ENCODE measurements around the gene LHFPL3.

The LHFPL3 gene

DNA sequence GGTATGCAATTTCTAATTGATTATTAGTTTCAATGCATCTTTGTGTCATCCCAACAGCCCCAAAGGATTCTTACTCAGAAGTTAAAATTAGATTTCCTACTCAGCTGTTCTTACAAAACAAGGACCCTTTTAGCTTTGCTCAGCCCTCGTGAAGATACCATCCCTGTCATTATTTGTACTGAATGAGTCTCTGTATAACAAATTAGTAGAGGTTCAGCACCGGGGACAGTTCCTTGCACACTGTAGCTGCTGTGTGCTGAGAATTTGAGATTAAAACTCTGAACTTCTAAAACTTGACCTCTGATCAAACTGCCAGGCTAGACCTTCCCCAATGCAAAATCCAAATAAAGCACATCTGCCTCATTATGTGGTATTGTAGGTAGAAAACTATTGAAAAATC, 299.1 kb downstream of the LHFPL3 start:
- no peak overlapping the region for H3K4me3 ChIP-seq (ENCODE audit: low read length)
- H3K9me2 ChIP-seq (replicated peaks; ENCODE audit: control insufficient read depth, low read length): no peaks in the 10 kb centered on the region
- no peaks in the 10 kb centered on the region for H4K20me1 ChIP-seq (ENCODE audit: control insufficient read depth, insufficient read depth, low read depth, low read length)
- H3K4me2 ChIP-seq (ENCODE audit: low read length): no peak overlapping the region
- no peaks in the 10 kb centered on the region for H3K36me3 ChIP-seq (ENCODE audit: control insufficient read depth, low read length)
- H3K79me2 ChIP-seq (ENCODE audit: control insufficient read depth, low read length): no peaks in the 10 kb centered on the region
- no peak for TF ChIP-seq EZH2phosphoT487 (IDR thresholded peaks at IDR 0.05; ENCODE audit: borderline replicate concordance, low read length)
- H3K27me3 ChIP-seq (ENCODE audit: control insufficient read depth, low read length): no peaks in the 10 kb centered on the region
- no peaks in the 10 kb centered on the region for H3F3A ChIP-seq (ENCODE audit: control insufficient read depth, insufficient read depth)
- H3K27ac ChIP-seq (ENCODE audit: low read depth, low read length): no peak overlapping the region
- H3K4me1 ChIP-seq (ENCODE audit: control insufficient read depth, low read length): no peaks in the 10 kb centered on the region
- no peaks in the 10 kb centered on the region for H3K9me3 ChIP-seq (ENCODE audit: control insufficient read depth, insufficient read depth, low read length)

- no peak overlapping the region for H3K4me3 ChIP-seq (ENCODE audit: low read length)
- H3K27me3 ChIP-seq (ENCODE audit: control insufficient read depth, low read length): no peaks in the 10 kb centered on the region
- TF ChIP-seq, protein P1, sequence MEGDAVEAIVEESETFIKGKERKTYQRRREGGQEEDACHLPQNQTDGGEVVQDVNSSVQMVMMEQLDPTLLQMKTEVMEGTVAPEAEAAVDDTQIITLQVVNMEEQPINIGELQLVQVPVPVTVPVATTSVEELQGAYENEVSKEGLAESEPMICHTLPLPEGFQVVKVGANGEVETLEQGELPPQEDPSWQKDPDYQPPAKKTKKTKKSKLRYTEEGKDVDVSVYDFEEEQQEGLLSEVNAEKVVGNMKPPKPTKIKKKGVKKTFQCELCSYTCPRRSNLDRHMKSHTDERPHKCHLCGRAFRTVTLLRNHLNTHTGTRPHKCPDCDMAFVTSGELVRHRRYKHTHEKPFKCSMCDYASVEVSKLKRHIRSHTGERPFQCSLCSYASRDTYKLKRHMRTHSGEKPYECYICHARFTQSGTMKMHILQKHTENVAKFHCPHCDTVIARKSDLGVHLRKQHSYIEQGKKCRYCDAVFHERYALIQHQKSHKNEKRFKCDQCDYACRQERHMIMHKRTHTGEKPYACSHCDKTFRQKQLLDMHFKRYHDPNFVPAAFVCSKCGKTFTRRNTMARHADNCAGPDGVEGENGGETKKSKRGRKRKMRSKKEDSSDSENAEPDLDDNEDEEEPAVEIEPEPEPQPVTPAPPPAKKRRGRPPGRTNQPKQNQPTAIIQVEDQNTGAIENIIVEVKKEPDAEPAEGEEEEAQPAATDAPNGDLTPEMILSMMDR (IDR thresholded peaks at IDR 0.05; ENCODE audit: low read depth, low read length, poor library complexity, severe bottlenecking): no peak
- no peak for TF ChIP-seq EZH2phosphoT487 (IDR thresholded peaks at IDR 0.05; ENCODE audit: borderline replicate concordance, low read length)
- no peaks in the 10 kb centered on the region for H3K9me3 ChIP-seq (ENCODE audit: control insufficient read depth, insufficient read depth, low read length)
- no peaks in the 10 kb centered on the region for H3K4me1 ChIP-seq (ENCODE audit: control insufficient read depth, low read length)
- H4K20me1 ChIP-seq (ENCODE audit: control insufficient read depth, insufficient read depth, low read depth, low read length): no peaks in the 10 kb centered on the region
- H3K4me2 ChIP-seq (ENCODE audit: low read length): no peak overlapping the region
- no peaks in the 10 kb centered on the region for H3K79me2 ChIP-seq (ENCODE audit: control insufficient read depth, low read length)
- no peaks in the 10 kb centered on the region for H3K36me3 ChIP-seq (ENCODE audit: control insufficient read depth, low read length)
- H3K27ac ChIP-seq (ENCODE audit: low read depth, low read length): no peak overlapping the region
- no peaks in the 10 kb centered on the region for H3K9me2 ChIP-seq (replicated peaks; ENCODE audit: control insufficient read depth, low read length)
- H3F3A ChIP-seq (ENCODE audit: control insufficient read depth, insufficient read depth): no peaks in the 10 kb centered on the region
Measured at GRCh38 chr7:104628017-104628416, 299.6 kb downstream of the LHFPL3 start.

GRCh38 chr7:104629408-104629807, 301.0 kb downstream of the LHFPL3 start:
- no peaks in the 10 kb centered on the region for H3K9me3 ChIP-seq (ENCODE audit: control insufficient read depth, insufficient read depth, low read length)
- no peak for TF ChIP-seq EZH2phosphoT487 (IDR thresholded peaks at IDR 0.05; ENCODE audit: borderline replicate concordance, low read length)
- TF ChIP-seq, protein P1 (IDR thresholded peaks at IDR 0.05; ENCODE audit: low read depth, low read length, poor library complexity, severe bottlenecking): no peak
- no peak overlapping the region for H3K4me3 ChIP-seq (ENCODE audit: low read length)
- no peak overlapping the region for H3K27ac ChIP-seq (ENCODE audit: low read depth, low read length)
- H3F3A ChIP-seq (ENCODE audit: control insufficient read depth, insufficient read depth): no peaks in the 10 kb centered on the region
- H3K9me2 ChIP-seq (replicated peaks; ENCODE audit: control insufficient read depth, low read length): no peaks in the 10 kb centered on the region
- H3K36me3 ChIP-seq (ENCODE audit: control insufficient read depth, low read length): no peaks in the 10 kb centered on the region
- no peaks in the 10 kb centered on the region for H3K4me1 ChIP-seq (ENCODE audit: control insufficient read depth, low read length)
- H3K27me3 ChIP-seq (ENCODE audit: control insufficient read depth, low read length): peaks cover 6% of the 10 kb centered on the region; the same call in 1 of the 2 replicates
- H3K79me2 ChIP-seq (ENCODE audit: control insufficient read depth, low read length): no peaks in the 10 kb centered on the region
- no peak overlapping the region for H3K4me2 ChIP-seq (ENCODE audit: low read length)
- H4K20me1 ChIP-seq (ENCODE audit: control insufficient read depth, insufficient read depth, low read depth, low read length): no peaks in the 10 kb centered on the region

- Histone ChIP-seq H3K9me2 (replicated peaks; ENCODE audit: control insufficient read depth, low read length) (no peaks in the 10 kb centered on the region), H3K4me3 (ENCODE audit: low read length) (no peak overlapping the region), H3K27me3 (ENCODE audit: control insufficient read depth, low read length) (no peaks in the 10 kb centered on the region; the same call in 1 of the 2 replicates), H4K20me1 (ENCODE audit: control insufficient read depth, insufficient read depth, low read depth, low read length) (no peaks in the 10 kb centered on the region), H3K27ac (ENCODE audit: low read depth, low read length) (no peak overlapping the region), H3K36me3 (ENCODE audit: control insufficient read depth, low read length) (no peaks in the 10 kb centered on the region), H3F3A (ENCODE audit: control insufficient read depth, insufficient read depth) (no peaks in the 10 kb centered on the region), H3K4me1 (ENCODE audit: control insufficient read depth, low read length) (no peaks in the 10 kb centered on the region), H3K79me2 (ENCODE audit: control insufficient read depth, low read length) (no peaks in the 10 kb centered on the region), H3K4me2 (ENCODE audit: low read length) (no peak overlapping the region), H3K9me3 (ENCODE audit: control insufficient read depth, insufficient read depth, low read length) (no peaks in the 10 kb centered on the region)
- TF ChIP-seq EZH2phosphoT487 (IDR thresholded peaks at IDR 0.05; ENCODE audit: borderline replicate concordance, low read length): no peak
- TF ChIP-seq, protein P1 (IDR thresholded peaks at IDR 0.05; ENCODE audit: low read depth, low read length, poor library complexity, severe bottlenecking): no peak
Measured at GRCh38 chr7:104640506-104640905, 312.1 kb downstream of the LHFPL3 start.
